ENCODE data around the gene REM2.

The REM2 gene

GRCh38 chr14:22872833-22873520, 10.0 kb upstream of the REM2 start:
- TF ChIP-seq EZH2phosphoT487 (IDR thresholded peaks at IDR 0.05; ENCODE audit: borderline replicate concordance, low read length) (no peak), CTCF (IDR thresholded peaks at IDR 0.05; ENCODE audit: low read depth, low read length, poor library complexity, severe bottlenecking) (peak; percentile 37)
- Histone ChIP-seq H4K20me1 (ENCODE audit: control insufficient read depth, insufficient read depth, low read depth, low read length) (peaks cover 6% of the 10 kb centered on the region), H3K36me3 (ENCODE audit: control insufficient read depth, low read length) (peaks cover 58% of the 10 kb centered on the region), H3K9me3 (ENCODE audit: control insufficient read depth, insufficient read depth, low read length) (no peaks in the 10 kb centered on the region), H3F3A (ENCODE audit: control insufficient read depth, insufficient read depth) (peaks cover 11% of the 10 kb centered on the region), H3K4me1 (ENCODE audit: control insufficient read depth, low read length) (peaks cover 29% of the 10 kb centered on the region), H3K4me3 (ENCODE audit: low read length) (peak overlapping the region; percentile 97), H3K27ac (ENCODE audit: low read depth, low read length) (peak overlapping the region; percentile 95), H3K4me2 (ENCODE audit: low read length) (peak overlapping the region; percentile 93), H3K79me2 (ENCODE audit: control insufficient read depth, low read length) (peaks cover 21% of the 10 kb centered on the region), H3K9me2 (replicated peaks; ENCODE audit: control insufficient read depth, low read length) (no peaks in the 10 kb centered on the region), H3K27me3 (ENCODE audit: control insufficient read depth, low read length) (no peaks in the 10 kb centered on the region)

- TF ChIP-seq EZH2phosphoT487 (IDR thresholded peaks at IDR 0.05; ENCODE audit: borderline replicate concordance, low read length) (no peak), CTCF (IDR thresholded peaks at IDR 0.05; ENCODE audit: low read depth, low read length, poor library complexity, severe bottlenecking) (no peak)
- Histone ChIP-seq H3K4me2 (ENCODE audit: low read length) (no peak overlapping the region), H3K27ac (ENCODE audit: low read depth, low read length) (no peak overlapping the region), H3K9me2 (replicated peaks; ENCODE audit: control insufficient read depth, low read length) (no peaks in the 10 kb centered on the region), H3K79me2 (ENCODE audit: control insufficient read depth, low read length) (peaks cover 21% of the 10 kb centered on the region), H3K36me3 (ENCODE audit: control insufficient read depth, low read length) (peaks cover 64% of the 10 kb centered on the region), H3K4me1 (ENCODE audit: control insufficient read depth, low read length) (peaks cover 24% of the 10 kb centered on the region), H3F3A (ENCODE audit: control insufficient read depth, insufficient read depth) (peaks cover 11% of the 10 kb centered on the region), H3K27me3 (ENCODE audit: control insufficient read depth, low read length) (no peaks in the 10 kb centered on the region), H3K4me3 (ENCODE audit: low read length) (no peak overlapping the region), H3K9me3 (ENCODE audit: control insufficient read depth, insufficient read depth, low read length) (no peaks in the 10 kb centered on the region), H4K20me1 (ENCODE audit: control insufficient read depth, insufficient read depth, low read depth, low read length) (peaks cover 6% of the 10 kb centered on the region)
These were observed 7.8 kb upstream of the REM2 start for GRCh38 chr14:22875003-22875747.

GRCh38 chr14:22875748-22876319, 7.2 kb upstream of the REM2 start:
- peaks cover 21% of the 10 kb centered on the region for H3K79me2 ChIP-seq (ENCODE audit: control insufficient read depth, low read length)
- H4K20me1 ChIP-seq (ENCODE audit: control insufficient read depth, insufficient read depth, low read depth, low read length) = peaks cover 6% of the 10 kb centered on the region
- TF ChIP-seq EZH2phosphoT487 (IDR thresholded peaks at IDR 0.05; ENCODE audit: borderline replicate concordance, low read length) = no peak
- no peak for TF ChIP-seq CTCF (IDR thresholded peaks at IDR 0.05; ENCODE audit: low read depth, low read length, poor library complexity, severe bottlenecking)
- H3K27ac ChIP-seq (ENCODE audit: low read depth, low read length) = no peak overlapping the region
- no peak overlapping the region for H3K4me3 ChIP-seq (ENCODE audit: low read length)
- H3K36me3 ChIP-seq (ENCODE audit: control insufficient read depth, low read length) = peaks cover 64% of the 10 kb centered on the region
- no peaks in the 10 kb centered on the region for H3K9me2 ChIP-seq (replicated peaks; ENCODE audit: control insufficient read depth, low read length)
- no peak overlapping the region for H3K4me2 ChIP-seq (ENCODE audit: low read length)
- H3K27me3 ChIP-seq (ENCODE audit: control insufficient read depth, low read length) = no peaks in the 10 kb centered on the region
- H3K4me1 ChIP-seq (ENCODE audit: control insufficient read depth, low read length) = peaks cover 17% of the 10 kb centered on the region
- H3F3A ChIP-seq (ENCODE audit: control insufficient read depth, insufficient read depth) = peaks cover 6% of the 10 kb centered on the region
- no peaks in the 10 kb centered on the region for H3K9me3 ChIP-seq (ENCODE audit: control insufficient read depth, insufficient read depth, low read length)

All from DOHH2 (cell line).